ENCODE results near the gene PDLIM4. TPM values are rescaled to one million over a fixed set of nuclear protein-coding genes. Genes with fewer than 3 reads are reported as not detected.

Gene PDLIM4
- total and polyA plus RNA-seq, 2 experiments from 2014 or later, result 25.2 to 31.8 TPM

DNA sequence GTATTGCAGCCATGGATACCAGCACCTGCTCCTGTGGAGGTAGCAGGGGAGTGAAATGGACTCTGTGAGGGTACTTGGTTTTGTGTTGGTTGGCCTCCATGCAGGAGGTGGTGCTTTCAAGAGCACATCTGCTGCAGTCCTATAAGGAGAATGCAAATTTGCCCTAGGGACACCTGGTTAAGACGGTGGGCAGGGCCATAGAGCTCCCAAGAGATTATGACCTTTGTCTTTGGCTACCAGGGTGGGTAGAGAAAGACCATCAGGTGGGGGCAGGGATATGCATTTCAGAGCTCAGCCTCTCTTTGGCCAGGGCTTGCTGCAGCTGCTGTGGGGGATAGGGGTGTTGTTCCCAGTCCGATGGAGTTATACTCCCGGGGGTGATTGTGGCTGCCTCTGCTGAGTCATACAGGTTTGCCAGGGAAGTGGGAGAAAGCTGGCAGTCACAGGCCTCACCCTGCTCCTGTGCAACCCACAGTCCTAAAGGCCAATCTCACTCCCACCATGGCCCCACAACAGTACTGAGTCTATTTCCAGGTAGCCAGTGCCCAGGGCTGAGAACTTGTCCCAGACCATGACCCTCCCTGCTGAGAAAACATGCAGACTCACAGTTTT, 14.0 kb upstream of the PDLIM4 start:
- Mint-ChIP-seq H3K9me3 (peaks cover 24% of the 10 kb centered on the region), H3K27me3 (ENCODE audit: insufficient read depth, low read depth, poor library complexity) (peaks cover 8% of the 10 kb centered on the region), H3K36me3 (ENCODE audit: low read depth) (peaks cover 9% of the 10 kb centered on the region), H3K27ac (no peak overlapping the region), H3K4me3 (no peak overlapping the region), H3K4me1 (no peaks in the 10 kb centered on the region; the same call in 2 of the 3 replicates)
- H3K4me1 ChIP-seq (ENCODE audit: insufficient read depth), result no peaks in the 10 kb centered on the region
- DNase-seq (ENCODE audit: low spot score) (no peak), ATAC-seq (no peak)
- H3F3A ChIP-seq (replicated peaks; ENCODE audit: low read depth), result no peaks in the 10 kb centered on the region
- no peak overlapping the region for H3K4me3 ChIP-seq
- H4K20me1 ChIP-seq (replicated peaks; ENCODE audit: insufficient read depth), result no peaks in the 10 kb centered on the region
- no peaks in the 10 kb centered on the region for H3K9me2 ChIP-seq (ENCODE audit: insufficient read depth)
- H3K4me2 ChIP-seq, result no peak overlapping the region
- H3K36me3 ChIP-seq (ENCODE audit: insufficient read depth), result no peaks in the 10 kb centered on the region
- H3K79me2 ChIP-seq (replicated peaks; ENCODE audit: insufficient read depth), result no peaks in the 10 kb centered on the region
- H2AFZ ChIP-seq, result no peak overlapping the region
- no peaks in the 10 kb centered on the region for H3K27me3 ChIP-seq (ENCODE audit: insufficient read depth)
- TF ChIP-seq NANOG (IDR thresholded peaks at IDR 0.05; ENCODE audit: borderline replicate concordance) (no peak), EZH2phosphoT487 (IDR thresholded peaks at IDR 0.05; ENCODE audit: unreplicated experiment) (no peak)
- TF ChIP-seq, protein P1, sequence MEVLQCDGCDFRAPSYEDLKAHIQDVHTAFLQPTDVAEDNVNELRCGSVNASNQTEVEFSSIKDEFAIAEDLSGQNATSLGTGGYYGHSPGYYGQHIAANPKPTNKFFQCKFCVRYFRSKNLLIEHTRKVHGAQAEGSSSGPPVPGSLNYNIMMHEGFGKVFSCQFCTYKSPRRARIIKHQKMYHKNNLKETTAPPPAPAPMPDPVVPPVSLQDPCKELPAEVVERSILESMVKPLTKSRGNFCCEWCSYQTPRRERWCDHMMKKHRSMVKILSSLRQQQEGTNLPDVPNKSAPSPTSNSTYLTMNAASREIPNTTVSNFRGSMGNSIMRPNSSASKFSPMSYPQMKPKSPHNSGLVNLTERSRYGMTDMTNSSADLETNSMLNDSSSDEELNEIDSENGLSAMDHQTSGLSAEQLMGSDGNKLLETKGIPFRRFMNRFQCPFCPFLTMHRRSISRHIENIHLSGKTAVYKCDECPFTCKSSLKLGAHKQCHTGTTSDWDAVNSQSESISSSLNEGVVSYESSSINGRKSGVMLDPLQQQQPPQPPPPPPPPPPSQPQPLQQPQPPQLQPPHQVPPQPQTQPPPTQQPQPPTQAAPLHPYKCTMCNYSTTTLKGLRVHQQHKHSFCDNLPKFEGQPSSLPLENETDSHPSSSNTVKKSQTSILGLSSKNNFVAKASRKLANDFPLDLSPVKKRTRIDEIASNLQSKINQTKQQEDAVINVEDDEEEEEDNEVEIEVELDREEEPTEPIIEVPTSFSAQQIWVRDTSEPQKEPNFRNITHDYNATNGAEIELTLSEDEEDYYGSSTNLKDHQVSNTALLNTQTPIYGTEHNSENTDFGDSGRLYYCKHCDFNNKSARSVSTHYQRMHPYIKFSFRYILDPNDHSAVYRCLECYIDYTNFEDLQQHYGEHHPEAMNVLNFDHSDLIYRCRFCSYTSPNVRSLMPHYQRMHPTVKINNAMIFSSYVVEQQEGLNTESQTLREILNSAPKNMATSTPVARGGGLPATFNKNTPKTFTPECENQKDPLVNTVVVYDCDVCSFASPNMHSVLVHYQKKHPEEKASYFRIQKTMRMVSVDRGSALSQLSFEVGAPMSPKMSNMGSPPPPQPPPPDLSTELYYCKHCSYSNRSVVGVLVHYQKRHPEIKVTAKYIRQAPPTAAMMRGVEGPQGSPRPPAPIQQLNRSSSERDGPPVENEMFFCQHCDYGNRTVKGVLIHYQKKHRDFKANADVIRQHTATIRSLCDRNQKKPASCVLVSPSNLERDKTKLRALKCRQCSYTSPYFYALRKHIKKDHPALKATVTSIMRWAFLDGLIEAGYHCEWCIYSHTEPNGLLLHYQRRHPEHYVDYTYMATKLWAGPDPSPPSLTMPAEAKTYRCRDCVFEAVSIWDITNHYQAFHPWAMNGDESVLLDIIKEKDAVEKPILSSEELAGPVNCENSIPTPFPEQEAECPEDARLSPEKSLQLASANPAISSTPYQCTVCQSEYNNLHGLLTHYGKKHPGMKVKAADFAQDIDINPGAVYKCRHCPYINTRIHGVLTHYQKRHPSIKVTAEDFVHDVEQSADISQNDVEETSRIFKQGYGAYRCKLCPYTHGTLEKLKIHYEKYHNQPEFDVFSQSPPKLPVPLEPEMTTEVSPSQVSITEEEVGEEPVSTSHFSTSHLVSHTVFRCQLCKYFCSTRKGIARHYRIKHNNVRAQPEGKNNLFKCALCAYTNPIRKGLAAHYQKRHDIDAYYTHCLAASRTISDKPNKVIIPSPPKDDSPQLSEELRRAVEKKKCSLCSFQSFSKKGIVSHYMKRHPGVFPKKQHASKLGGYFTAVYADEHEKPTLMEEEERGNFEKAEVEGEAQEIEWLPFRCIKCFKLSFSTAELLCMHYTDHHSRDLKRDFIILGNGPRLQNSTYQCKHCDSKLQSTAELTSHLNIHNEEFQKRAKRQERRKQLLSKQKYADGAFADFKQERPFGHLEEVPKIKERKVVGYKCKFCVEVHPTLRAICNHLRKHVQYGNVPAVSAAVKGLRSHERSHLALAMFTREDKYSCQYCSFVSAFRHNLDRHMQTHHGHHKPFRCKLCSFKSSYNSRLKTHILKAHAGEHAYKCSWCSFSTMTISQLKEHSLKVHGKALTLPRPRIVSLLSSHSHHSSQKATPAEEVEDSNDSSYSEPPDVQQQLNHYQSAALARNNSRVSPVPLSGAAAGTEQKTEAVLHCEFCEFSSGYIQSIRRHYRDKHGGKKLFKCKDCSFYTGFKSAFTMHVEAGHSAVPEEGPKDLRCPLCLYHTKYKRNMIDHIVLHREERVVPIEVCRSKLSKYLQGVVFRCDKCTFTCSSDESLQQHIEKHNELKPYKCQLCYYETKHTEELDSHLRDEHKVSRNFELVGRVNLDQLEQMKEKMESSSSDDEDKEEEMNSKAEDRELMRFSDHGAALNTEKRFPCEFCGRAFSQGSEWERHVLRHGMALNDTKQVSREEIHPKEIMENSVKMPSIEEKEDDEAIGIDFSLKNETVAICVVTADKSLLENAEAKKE (CRISPR knock-in tag; IDR thresholded peaks at IDR 0.05), result no peak
- no peak overlapping the region for H3K27ac ChIP-seq (ENCODE audit: low read depth)

DNA sequence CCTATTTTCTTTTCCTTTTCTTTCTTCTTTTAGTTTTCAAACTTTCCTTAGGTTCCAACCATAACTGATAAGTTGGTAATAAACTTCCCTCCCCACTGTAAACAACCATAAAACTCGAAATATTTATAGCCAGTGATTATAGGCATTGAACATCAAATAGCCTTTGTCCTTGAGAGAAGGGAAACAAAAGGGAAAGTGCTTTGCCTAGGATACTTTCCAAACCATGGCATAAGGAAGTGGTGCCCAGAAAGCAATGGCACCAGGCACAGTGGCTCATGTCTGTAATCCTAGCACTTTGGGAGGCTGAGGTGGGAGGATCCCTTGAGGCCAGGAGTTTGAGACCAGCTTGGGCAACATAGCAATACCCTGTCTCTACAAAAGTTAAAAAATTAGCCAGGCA, 11.9 kb upstream of the PDLIM4 start:
- DNase-seq (ENCODE audit: low spot score) (no peak), ATAC-seq (no peak)
- no peak overlapping the region for H3K4me3 Mint-ChIP-seq
- no peak for TF ChIP-seq STAT1 (IDR thresholded peaks at IDR 0.05; ENCODE audit: unreplicated experiment)
- no peak for TF ChIP-seq CREB1 (CRISPR knock-in tag; IDR thresholded peaks at IDR 0.05; ENCODE audit: low read depth)
- TF ChIP-seq, protein P2, sequence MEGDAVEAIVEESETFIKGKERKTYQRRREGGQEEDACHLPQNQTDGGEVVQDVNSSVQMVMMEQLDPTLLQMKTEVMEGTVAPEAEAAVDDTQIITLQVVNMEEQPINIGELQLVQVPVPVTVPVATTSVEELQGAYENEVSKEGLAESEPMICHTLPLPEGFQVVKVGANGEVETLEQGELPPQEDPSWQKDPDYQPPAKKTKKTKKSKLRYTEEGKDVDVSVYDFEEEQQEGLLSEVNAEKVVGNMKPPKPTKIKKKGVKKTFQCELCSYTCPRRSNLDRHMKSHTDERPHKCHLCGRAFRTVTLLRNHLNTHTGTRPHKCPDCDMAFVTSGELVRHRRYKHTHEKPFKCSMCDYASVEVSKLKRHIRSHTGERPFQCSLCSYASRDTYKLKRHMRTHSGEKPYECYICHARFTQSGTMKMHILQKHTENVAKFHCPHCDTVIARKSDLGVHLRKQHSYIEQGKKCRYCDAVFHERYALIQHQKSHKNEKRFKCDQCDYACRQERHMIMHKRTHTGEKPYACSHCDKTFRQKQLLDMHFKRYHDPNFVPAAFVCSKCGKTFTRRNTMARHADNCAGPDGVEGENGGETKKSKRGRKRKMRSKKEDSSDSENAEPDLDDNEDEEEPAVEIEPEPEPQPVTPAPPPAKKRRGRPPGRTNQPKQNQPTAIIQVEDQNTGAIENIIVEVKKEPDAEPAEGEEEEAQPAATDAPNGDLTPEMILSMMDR (conservative IDR thresholded peaks at IDR 0.05; ENCODE audit: low read depth in 2 of 2), result no peak
- TF ChIP-seq NANOG (IDR thresholded peaks at IDR 0.05; ENCODE audit: borderline replicate concordance), result no peak
- TF ChIP-seq ZNF331 (CRISPR knock-in tag; IDR thresholded peaks at IDR 0.05; ENCODE audit: low read depth), result no peak
- TF ChIP-seq, protein P3, sequence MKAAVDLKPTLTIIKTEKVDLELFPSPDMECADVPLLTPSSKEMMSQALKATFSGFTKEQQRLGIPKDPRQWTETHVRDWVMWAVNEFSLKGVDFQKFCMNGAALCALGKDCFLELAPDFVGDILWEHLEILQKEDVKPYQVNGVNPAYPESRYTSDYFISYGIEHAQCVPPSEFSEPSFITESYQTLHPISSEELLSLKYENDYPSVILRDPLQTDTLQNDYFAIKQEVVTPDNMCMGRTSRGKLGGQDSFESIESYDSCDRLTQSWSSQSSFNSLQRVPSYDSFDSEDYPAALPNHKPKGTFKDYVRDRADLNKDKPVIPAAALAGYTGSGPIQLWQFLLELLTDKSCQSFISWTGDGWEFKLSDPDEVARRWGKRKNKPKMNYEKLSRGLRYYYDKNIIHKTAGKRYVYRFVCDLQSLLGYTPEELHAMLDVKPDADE (IDR thresholded peaks at IDR 0.05), result no peak

More for the DNA sequence above, 11.9 kb upstream of the PDLIM4 start:
- Histone ChIP-seq H3K27me3 (ENCODE audit: insufficient read depth) (no peaks in the 10 kb centered on the region), H4K20me1 (replicated peaks; ENCODE audit: insufficient read depth) (no peaks in the 10 kb centered on the region), H3K36me3 (ENCODE audit: insufficient read depth) (no peaks in the 10 kb centered on the region), H3K4me3 (no peak overlapping the region), H3K79me2 (replicated peaks; ENCODE audit: insufficient read depth) (no peaks in the 10 kb centered on the region), H3F3A (replicated peaks; ENCODE audit: low read depth) (no peaks in the 10 kb centered on the region), H3K4me1 (ENCODE audit: insufficient read depth) (peaks cover under 1% of the 10 kb centered on the region; the same call in 1 of the 2 replicates), H3K9me2 (ENCODE audit: insufficient read depth) (no peaks in the 10 kb centered on the region), H3K27ac (ENCODE audit: low read depth) (no peak overlapping the region), H3K4me2 (no peak overlapping the region), H2AFZ (no peak overlapping the region)
- Mint-ChIP-seq H3K27me3 (ENCODE audit: insufficient read depth, low read depth, poor library complexity) (peaks cover 6% of the 10 kb centered on the region), H3K27ac (no peak overlapping the region), H3K9me3 (peaks cover 24% of the 10 kb centered on the region), H3K36me3 (ENCODE audit: low read depth) (peaks cover 9% of the 10 kb centered on the region), H3K4me1 (peaks cover 1% of the 10 kb centered on the region; the same call in 2 of the 3 replicates)

All from GM23338 (cell line).